Stimulated activated CD4-positive, alpha-beta T cell treated with anti-CD3 and anti-CD28 coated beads, Interleukin-4, amount 100 ng/mL, for 4 hours (primary cell): ENCODE measurements around the gene USP10.

Experiments used
- DNase-seq, 2 experiments: peaks; one replicate each; pipeline ENCODE4 v3.0.0-alpha.2; 2020

USP10 gene

DNA sequence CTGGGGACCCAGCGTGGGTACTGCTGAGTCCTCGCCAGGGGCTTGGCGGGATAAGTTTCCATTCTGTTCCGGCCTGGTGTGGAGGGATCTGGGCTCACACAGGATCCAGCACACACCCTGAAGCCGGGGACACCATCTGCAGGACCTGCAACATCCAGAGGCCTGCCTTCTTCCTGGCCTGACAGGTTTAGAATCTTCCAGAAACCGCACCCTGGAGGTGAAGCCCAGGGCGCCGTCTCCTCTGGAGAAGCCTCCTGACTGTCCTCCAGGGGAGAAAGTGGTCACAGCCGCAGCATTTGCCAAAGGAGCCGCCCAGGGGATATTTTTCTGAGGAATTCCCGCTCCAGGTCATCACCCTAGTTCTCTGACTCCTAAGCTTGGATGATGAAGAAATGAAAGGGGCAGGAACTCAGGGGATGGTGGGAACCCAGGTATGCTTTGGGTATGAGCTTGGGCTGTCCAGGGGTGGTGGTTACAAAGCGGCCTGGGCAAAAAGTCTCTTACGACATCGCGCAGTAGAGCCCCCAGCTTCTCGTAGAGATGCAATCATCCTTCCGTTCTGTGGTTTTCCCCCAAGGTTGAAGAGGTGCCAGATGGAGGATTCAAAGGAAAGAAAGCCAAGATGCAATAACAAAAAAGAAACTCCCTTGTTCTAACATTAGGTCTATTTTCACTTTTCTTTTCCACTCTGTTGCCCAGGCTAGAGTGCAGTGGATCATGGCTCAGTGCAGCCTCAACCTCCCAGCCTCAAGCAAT is 110.9 kb downstream of the USP10 start:
- DNase-seq = peak in 1 of 2 experiments; percentile 3

DNA sequence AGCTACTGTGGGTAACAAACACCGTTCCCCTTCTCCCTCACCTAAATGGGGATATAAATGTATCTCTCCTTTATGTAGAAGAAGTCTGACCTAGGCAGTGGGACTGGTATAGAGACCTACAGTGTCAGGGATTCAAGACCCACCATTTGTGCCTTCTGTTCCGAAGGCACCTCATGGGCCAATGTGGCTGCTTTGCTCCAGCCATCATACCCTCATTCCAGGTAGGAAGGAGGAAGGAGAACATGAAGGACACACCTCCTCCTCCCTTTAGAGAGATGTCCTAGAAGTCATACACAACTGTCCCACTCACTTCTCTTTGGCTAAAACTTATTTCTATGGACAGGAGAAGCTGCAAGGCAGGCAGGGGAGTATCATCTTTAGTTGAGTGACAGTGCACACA is 111.7 kb downstream of the USP10 start:
- DNase-seq = no peak

DNA sequence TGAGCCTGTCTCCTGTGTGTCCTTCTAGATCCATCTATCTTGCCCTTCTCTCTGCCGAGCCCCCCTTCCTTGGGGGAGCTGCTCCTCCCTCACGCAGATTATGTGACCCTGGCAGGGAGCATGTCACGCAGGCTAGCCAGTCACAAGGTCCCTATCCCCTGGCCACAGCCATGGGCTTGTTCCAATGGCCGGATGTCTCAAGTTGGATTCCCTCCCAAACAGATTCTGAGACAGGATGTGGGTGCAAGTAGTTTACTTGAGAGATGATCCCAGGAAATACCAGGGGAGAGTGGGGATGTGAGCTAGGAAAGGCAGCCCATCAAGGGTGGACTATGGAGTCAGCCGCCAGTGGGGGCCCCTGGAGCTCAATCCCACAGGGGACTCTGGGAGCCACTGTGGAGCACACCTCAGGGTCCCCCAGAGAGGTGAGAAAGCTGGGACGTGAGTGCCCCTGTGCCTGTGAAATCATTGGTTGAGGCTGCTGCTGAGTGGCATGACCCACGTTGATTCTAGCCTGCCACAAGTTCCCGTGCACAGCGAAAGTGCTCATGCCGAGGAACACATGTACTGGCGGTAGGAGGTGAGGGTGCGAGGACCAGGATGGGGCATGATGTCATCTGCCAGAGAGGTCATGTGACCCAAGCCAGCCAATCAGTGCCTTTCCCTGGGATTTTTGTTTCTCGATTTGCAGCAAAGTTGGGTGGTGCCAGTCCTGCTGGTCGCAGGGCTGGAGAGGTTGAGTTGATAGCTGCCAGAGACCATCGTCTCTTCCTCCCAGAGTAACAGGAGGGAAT is 113.5 kb downstream of the USP10 start:
- no peak for DNase-seq

DNA sequence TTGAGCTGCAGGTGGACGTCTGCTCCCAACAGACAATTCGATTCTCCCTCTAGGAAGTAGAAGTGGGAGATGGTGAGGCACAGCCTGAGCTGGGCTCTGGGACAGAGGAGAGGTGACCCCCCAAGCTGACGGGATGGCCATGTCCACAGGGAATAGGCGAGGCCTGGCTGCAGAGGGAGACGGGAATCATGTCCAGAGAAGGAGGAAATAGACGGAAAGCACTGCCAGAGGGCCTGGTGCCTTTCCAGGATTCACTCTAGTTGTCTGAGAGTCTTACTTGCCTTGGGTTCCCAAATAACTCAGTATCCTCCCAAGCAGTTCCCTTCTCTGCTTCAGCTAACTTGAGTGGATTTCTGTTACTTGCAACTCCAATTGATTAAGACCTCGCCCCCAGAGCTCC is 115.7 kb downstream of the USP10 start:
- no peak for DNase-seq

DNA sequence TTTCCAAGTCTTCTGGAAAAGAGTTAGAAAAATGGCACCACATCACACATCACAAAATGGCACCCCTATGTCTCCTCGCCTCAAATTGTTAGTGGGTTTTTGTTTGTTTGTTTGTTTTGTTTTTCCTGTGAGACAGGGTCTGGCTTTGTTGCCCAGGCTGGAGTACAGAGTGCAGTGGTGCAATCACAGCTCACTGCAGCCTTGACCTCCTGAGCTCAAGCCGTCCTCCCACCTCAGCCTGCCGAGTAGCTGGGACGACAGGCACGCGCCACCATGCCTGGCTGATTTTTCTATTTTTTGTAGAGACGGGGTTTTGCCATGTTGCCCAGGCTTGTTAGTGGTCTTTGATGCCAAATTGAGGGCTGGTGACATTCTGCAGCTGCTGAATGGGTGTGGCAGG is 116.2 kb downstream of the USP10 start:
- no peak for DNase-seq

DNA sequence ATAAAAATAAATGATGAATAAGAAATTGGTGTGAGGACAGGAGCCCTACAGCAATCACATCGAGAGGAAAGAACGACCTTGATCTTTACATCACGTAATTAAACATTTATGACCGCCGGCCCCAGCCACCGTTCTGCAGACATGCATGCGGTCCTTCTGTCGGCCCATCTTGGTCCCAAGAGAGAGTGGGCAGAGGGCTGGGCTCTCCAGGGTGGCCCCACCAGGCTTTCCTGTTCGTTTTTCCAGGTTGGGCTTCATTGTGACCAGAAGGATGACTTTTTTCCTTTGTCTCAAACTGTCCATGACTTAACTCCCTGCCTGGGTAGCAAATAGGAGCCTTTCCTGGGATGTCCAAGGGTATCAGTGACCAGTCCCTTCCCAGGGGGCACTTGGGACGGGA is 116.7 kb downstream of the USP10 start:
- no peak for DNase-seq

DNA sequence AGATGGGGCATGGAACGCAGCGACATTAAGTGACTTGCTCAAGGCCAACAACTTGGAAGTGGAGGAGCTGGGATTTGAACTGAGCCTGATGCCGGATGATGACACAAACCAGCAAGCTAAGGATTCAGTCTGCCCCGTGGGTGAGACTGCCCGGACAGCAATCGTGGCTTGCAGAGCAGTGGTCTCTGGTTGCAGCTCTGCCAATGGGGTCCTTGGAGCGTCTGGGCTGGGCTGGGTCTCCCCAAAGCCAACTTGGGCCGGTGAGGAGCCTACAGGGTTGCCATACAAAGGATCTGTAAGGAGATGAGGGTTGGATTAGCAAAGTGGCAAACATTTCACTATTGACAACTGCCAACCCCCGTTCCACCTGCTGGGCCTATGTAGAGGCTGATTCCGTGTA is 117.4 kb downstream of the USP10 start:
- no peak for DNase-seq

DNA sequence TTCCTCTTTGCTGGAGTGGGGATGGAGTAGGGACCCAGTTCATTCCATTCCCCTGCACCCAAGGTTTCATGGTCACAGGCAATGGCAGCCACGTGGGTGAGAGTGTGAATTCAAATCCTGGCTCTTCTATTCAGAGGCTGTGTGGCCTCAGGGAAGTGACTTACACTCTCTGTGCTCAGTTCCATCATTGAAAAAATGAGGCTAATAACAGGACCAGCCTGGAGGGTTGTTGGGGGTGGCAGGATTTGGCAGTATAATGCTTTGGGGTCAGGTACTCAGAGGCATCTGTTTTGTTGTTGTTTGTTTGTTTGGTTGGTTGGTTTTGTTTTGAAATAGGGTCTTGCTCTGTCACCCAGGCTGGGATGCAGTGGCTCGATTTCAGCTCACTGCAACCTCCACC is 117.8 kb downstream of the USP10 start:
- no peak for DNase-seq

DNA sequence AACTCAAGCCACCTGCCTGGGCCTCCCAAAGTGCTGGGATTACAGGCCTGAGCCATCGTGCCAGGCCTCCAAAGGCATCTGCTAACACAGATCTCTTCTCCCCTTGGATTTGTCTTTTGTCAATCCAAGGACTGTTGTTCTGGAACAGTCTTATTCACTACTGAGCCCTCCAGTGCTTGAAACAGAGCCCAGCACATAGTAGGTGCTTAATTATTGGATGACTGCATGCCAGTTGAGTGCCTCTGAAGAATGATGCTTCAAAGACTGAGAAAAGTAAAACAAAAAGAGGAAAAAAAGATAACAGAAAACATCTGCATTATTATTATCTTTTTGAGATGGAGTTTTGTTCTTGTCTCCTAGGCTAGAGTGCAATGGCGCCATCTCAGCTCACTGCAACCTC is 118.3 kb downstream of the USP10 start:
- no peak for DNase-seq

DNA sequence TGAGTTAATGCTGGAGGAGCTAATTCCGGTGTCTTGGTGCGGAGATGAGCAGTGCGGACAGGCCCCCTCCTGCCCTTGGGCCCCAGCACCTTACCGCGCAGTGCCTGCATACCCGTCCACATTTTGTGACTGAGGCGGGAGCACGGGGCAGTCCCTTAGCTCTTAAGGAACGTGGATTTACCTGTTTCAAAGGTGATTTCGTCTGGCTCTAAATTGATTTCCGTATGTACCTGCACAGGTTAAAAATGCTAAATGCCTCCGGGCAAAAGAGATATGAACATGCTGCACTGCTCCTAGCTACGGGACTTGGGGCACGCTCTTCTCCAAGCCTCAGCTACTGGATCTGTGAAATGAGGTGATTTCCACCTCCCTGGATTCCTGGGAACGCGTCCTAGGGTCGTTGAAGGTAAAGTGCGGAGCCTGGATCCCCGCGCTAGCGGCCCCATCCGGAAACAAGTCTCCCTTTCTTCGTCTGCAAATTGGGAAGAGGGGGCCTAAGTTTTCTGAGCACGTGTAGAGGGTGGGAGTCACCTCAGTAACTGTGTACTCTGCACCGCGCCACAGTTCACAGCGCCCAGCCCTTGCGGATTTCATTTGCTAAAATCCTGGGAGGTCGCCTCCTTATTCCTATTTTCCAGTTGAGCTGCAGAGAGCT is 119.3 kb downstream of the USP10 start:
- DNase-seq = no peak

DNA sequence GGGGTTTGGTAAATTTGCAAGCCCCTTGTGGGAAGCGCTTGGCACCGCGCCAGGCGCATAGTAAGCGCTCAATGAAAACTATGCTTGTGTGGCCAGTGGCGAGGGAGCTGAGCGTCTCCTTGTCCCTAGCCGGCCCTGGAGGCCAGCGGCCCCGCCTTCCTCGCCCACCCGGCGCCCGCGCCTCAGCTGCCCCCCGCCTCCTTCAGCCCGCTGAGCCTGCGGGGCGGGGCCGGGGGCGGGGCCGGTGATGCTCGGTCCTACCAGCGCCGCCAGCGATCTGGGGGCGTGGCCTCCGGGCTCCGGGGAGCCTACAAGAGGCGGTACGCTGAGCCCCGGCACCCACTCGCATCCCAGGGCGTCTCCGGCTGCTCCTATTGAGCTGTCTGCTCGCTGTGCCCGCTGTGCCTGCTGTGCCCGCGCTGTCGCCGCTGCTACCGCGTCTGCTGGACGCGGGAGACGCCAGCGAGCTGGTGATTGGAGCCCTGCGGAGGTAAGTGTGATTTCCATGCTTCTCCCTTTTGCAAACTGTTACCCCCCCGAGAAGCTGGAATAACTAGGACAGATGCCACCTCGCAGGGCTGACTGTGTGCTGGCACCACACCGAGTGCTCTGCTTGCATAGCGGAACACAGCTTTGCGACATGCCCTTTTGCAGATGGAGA is 120.0 kb downstream of the USP10 start, which contains the start of gene CRISPLD2:
CRISPLD2 (plus strand) TSS at position 342 of the 661 bp plus-strand sequence. CDS start 18,511 bp downstream, outside the sequence.
- DNase-seq = peak; percentile 86 to 90

DNA sequence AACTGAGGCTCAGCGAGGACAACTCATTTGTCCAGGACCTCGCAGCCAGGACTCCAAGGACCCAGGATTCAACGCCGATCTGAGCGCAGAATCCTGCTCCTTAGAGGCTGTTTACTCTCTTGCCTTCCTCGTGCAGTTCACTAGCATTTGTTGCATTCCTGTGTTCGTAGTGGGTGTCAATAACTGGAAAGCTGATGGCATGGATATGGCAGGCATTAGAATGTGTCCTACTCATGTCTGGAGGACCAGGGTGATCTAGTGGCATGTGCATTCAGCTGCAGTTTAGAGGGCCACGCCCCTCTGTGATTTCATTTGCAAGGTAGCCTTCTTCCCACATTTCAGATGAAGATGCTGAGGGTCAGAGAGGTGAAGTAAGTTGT is 120.5 kb downstream of the USP10 start:
- DNase-seq = no peak

DNA sequence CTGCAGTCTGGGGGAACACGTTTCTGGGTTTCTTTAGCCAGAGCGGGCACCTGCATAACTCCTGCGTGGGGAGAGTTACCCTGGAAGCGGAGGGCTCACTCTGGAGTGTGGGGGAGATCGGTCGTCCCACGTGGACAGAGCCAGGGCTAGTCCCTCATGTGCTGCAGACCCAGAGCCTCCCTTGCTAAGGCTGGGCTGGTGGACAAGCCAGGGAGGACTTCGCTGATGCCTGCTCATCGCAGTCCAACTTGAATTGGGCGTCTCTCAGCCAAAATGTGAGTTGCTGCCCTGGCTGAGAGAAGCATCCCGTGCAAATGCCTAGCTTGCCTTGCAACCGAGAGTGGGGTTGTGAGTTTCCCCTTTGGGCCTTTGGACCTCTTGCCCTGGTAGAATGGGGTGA is 121.0 kb downstream of the USP10 start:
- no peak for DNase-seq

DNA sequence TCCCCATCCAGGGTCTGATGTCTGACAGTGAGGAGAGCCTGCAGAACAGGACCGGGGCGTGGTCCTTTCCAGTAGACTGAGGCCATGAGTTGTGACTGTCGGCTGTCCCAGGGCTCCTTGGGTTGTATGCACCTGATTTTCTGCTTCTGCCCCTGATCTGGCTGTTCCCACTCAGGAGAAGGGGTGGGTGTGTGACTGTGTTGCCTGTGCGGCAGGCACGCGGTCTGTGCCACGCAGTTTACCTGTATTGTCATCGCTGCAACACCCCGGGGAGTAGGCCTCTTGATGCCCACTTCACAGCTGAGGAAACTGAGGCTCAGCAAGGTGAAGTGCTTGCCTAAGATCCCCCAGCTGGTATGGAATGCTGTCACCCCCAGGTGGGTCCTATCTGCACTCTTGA is 121.4 kb downstream of the USP10 start:
- DNase-seq = no peak

DNA sequence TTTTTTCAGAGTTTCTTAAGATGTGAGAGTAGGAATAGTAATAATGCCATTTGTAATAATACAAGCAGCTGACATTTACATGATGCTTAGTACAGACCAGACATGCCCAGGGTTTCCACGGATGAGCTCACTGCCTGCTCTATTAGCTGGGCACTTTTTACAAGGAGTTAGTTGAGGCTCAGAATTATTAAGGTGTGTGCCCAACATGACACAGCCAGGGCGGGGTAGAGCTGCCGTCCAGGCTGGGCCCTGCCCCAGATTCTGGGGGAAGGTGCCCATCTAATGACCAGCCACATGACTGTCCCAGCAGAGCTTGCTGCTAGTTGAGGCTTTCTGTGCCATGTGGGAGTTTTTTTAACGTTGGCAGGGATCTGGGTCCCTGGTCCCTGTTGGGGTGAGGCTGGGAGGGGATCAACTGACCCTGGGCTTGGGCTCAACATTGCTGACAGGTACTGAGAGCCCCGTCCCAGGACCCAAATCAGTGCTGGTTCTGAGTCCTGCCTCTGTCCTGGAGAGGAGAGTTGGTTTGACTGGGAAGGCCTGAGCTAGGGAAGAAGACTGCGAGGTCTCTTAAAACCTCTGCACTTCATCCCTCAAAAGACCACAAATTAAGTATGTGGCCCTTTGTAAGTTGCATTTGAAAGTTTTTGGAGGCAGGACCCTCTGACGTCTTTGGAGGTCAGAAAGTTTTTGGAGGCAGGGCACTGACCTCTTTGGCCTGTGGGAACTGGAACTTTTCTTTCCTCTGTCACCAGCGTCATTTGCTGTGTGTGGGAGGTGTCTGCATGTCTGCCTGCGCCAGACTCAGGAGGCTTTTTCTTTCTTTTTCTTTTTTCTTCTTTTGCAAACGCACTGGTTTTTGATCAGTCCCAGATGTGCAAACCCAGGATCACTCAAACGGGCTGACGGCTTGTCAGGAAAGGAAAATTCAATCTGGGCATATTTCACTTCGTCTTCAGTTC is 122.2 kb downstream of the USP10 start:
- DNase-seq = no peak

DNA sequence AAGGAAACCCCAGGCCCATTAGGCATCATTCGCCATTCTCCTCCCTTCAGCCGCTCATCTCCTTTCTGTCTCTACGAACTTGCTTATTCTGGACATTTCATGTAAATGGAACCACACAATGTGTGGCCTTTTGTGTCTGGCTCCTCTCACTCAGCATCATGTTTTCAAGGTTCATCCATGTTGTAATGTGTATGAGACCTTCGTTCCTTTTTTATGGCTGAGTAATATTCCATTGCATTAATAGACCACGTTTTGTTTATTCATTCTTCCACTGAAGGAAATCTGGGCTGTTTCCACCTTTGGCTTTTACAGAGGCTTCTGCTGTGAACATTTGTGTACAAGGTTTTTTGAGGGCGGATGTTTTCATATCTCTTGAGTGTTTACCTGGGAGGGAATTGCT is 123.2 kb downstream of the USP10 start:
- no peak for DNase-seq

DNA sequence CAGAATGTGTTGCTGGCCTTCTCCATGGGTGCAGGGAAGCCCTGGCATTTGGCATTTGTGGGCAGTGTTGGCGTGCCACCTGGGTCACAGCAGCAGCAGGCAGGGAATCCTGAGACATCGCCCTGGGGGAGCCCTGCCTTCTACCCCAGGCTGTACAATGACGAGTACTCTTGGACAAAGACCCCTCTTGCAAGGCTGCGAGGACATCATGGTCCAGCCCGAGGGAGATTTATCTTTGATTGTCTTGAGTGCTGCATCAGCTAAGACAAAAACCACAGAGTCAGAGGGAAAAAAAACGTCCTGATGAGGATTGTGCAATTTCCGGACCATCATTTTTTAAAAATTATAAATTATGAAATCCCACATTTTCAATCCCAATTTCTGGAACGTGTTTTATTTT is 123.7 kb downstream of the USP10 start:
- no peak for DNase-seq

DNA sequence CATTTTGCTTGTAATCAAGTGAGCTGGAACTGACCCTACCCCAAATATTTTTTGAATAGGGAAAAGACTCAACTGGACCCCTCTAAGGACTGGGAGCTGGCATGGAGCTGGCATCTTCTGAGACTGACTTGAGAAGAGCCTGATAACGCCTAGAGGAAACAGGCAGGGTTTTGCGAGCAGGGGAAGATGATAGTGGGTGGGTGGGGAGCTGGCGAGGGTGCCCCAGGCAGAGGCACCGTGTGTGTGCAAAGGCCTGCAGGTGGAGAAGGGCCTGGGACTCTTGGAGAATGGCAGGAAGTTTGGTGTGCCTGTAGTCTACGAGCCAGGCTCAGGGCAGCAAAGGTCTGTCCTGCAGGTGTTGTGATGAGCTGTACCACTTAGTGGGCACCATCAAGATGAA is 124.1 kb downstream of the USP10 start:
- no peak for DNase-seq

DNA sequence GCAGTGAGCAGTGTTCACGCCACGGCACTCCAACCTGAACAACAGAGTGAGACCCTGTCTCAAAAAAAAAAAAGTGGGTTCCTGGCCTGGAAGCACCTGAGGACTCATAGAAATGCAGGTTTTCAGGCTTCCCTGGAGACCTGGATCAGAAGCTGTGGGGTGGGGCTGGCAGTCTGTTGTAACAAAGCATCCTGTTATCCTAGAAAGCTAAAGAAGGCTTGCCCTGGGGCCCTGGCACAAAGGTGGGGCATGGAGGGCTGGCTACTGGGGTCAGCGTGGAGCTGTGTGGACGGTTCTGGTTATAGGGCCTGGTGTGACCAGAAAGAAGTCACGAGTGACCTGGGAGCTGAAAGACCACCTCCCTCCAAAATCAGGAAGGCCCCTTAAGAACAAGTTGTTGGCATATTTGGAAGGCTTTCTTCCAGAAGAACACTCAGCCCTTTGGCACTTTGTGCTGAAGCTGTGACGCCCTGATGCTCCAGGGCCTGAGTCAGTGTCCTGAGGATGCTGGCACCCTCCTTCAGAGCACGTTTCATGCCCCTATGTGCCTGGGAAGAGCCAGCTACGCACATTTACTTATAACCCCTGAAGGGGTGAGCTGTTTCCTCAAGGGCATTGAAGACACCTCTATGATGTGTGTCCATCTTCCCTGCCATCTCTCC is 126.2 kb downstream of the USP10 start:
- no peak for DNase-seq

DNA sequence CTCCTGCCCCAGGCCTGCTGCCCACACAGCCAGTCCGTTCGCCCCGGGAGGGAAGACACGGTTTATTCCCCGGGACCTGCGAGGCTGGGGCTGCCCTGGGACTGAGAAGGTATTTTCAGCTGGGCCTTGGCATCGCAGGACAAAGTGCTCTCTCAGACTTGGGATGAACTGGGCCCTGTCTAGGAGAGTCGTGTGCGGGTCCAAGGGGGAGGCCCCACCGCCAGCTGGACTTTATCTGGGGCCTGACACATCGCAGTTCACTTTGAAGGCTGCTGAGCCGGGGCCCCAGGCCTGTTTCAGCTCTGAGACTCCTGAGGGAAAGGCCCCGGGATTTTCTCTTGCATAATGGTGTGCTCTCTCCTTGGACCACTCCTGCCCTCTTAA is 126.8 kb downstream of the USP10 start:
- no peak for DNase-seq

DNA sequence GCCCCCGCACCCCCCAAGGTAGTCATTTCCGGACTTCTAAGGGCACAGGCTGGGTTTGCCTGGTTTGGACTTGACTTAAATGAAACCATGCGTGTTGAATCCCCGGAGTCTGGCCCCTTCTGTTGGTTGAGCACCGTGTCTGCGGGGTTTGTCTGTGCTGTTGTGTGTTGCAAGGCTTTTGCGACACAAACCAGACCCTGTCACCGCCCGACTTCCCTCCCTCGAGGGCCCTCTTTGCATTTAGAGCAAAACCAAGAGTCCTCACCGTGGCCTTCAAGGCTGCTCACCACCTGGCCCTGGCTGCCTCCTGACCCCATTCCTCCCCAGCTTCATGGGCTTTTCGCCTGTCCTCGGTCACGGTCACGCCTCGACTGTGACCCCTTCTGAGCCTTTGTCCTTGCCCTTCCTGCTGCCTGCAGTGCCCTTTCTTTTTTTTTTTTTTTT is 127.4 kb downstream of the USP10 start:
- DNase-seq = no peak

DNA sequence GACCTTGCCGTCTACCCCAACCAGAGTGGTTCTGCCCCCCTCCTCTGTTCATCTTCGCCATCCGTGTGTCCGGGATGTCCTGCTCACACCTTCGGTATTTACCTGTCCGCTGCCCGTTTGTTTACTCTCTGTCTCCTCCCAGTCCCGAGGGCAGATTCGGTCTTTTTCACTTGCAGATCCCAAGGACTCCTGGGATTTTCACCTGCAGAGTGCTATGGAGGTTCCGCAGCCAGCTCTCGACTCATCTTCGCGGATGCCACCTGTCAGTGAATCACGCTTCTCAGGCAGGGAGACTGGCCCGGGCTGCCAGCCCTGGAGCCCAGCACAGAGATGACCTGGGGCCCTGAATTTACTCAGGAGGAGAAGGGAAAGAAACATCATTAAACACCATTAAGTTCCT is 128.1 kb downstream of the USP10 start:
- DNase-seq = no peak
